Nephron progenitor cell (in vitro differentiated cells): ENCODE data around the gene EME2.

ENCODE experiments used
- DNase-seq: peaks from one replicate; pipeline ENCODE4 v3.0.0; 2021
- H3K27ac Mint-ChIP-seq: 2 replicates; pipeline ENCODE4 v1.8.0; 2021; ENCODE audit warnings: mild to moderate bottlenecking, moderate library complexity, mixed read lengths
- H3K27me3 Mint-ChIP-seq: 2 replicates; pipeline ENCODE4 v1.8.0; 2021; ENCODE audit warnings: mild to moderate bottlenecking, low read depth, mixed read lengths; ENCODE audit not compliant: poor library complexity
- H3K36me3 Mint-ChIP-seq: 2 replicates; pipeline ENCODE4 v1.8.0; 2021; ENCODE audit warnings: low read depth, mixed read lengths
- H3K4me1 Mint-ChIP-seq: 2 replicates; pipeline ENCODE4 v1.8.0; 2021; ENCODE audit warnings: mixed read lengths
- H3K4me3 Mint-ChIP-seq: 2 replicates; pipeline ENCODE4 v1.8.0; 2021; ENCODE audit warnings: mild to moderate bottlenecking, moderate library complexity, mixed read lengths
- H3K9me3 Mint-ChIP-seq: 2 replicates; pipeline ENCODE4 v1.8.0; 2021; ENCODE audit warnings: mild to moderate bottlenecking, moderate library complexity, mixed read lengths
- CTCF ChIP-seq: fragments of 200-600 bp; sonication (generic); IDR thresholded peaks from 2 replicates; pipeline ENCODE4 v1.5.0; 2021; ENCODE audit warnings: antibody characterized with exemption

Gene EME2

GRCh38 chr16:1780677-1781072, 8.1 kb downstream of the EME2 start:
- Mint-ChIP-seq H3K36me3 (peaks cover 4% of the 10 kb centered on the region), H3K4me3 (peak overlapping the region; percentile 88), H3K9me3 (no peaks in the 10 kb centered on the region), H3K4me1 (peaks cover 27% of the 10 kb centered on the region), H3K27ac (no peak overlapping the region), H3K27me3 (no peaks in the 10 kb centered on the region)
- DNase-seq, result no peak
- no peak for TF ChIP-seq CTCF

GRCh38 chr16:1781254-1781653, 8.6 kb downstream of the EME2 start:
- Mint-ChIP-seq H3K36me3 (peaks cover 4% of the 10 kb centered on the region), H3K4me3 (peak overlapping the region; percentile 88), H3K4me1 (peaks cover 27% of the 10 kb centered on the region), H3K27ac (no peak overlapping the region), H3K27me3 (no peaks in the 10 kb centered on the region), H3K9me3 (no peaks in the 10 kb centered on the region)
- TF ChIP-seq CTCF, result no peak
- DNase-seq, result peak; percentile 1

GRCh38 chr16:1781758-1782407, 9.3 kb downstream of the EME2 start:
- peak overlapping the region; percentile 96 for H3K4me3 Mint-ChIP-seq
- no peaks in the 10 kb centered on the region for H3K27me3 Mint-ChIP-seq
- peaks cover 4% of the 10 kb centered on the region for H3K36me3 Mint-ChIP-seq
- peak overlapping the region; percentile 64 for H3K27ac Mint-ChIP-seq
- peak; percentile 61 for DNase-seq
- no peaks in the 10 kb centered on the region for H3K9me3 Mint-ChIP-seq
- H3K4me1 Mint-ChIP-seq, result peaks cover 27% of the 10 kb centered on the region
- no peak for TF ChIP-seq CTCF

- peak; percentile 97 for DNase-seq
- Mint-ChIP-seq H3K27ac (peak within 1 kb of the TSS; percentile 95), H3K9me3 (no peaks in the 10 kb centered on the region), H3K27me3 (no peaks in the 10 kb centered on the region), H3K36me3 (peaks cover 4% of the 10 kb centered on the region), H3K4me3 (peak within 1 kb of the TSS; percentile 96), H3K4me1 (peaks cover 27% of the 10 kb centered on the region)
- TF ChIP-seq CTCF, result no peak
Observed at GRCh38 chr16:1782408-1783264, 10.0 kb downstream of the EME2 start, which contains the start of the genes NUBP2 and SPSB3. TSS of gene NUBP2 (plus strand) at chr16:1782960. CDS start at chr16:1783021, 61 bp downstream. TSS of gene SPSB3 (minus strand) at chr16:1782571. CDS start at chr16:1781483, 1,088 bp downstream.

- Mint-ChIP-seq H3K27ac (no peak overlapping the region), H3K4me1 (peaks cover 27% of the 10 kb centered on the region), H3K27me3 (no peaks in the 10 kb centered on the region), H3K9me3 (no peaks in the 10 kb centered on the region), H3K4me3 (peak overlapping the region; percentile 68), H3K36me3 (peaks cover 4% of the 10 kb centered on the region)
- DNase-seq, result peak; percentile 3
- TF ChIP-seq CTCF, result no peak
Observed at GRCh38 chr16:1784977-1785845, 12.6 kb downstream of the EME2 start.
